HTERT RPE-1 (cell line): ENCODE measurements around the gene STARD5.
"Not testable (repeated sequence)": the region's sequence is repeated elsewhere in the genome, so short reads cannot be mapped to it uniquely, and the experiment has no call there.

Experiments
- in situ Hi-C: fragments of 300-500 bp; cut with MboI; formaldehyde crosslinking; loops from 4 replicates; pipeline ENCODE4 v1.14.3; 2020; ENCODE audit warnings: low sequenced_read_pairs

Gene STARD5

GRCh38 chr15:81323944-81324881, at the start of gene STARD5:
STARD5 (minus strand) TSS chr15:81324141; CDS start chr15:81324099, 42 bp downstream.
- in situ Hi-C loops, result no loop called here

- in situ Hi-C loops, result no loop called here
Measured at GRCh38 chr15:81373176-81373575, 49.2 kb upstream of the STARD5 start.

GRCh38 chr15:81372575-81372974, 48.6 kb upstream of the STARD5 start:
- in situ Hi-C loops, result no loop called here

GRCh38 chr15:81363718-81364500, 40.0 kb upstream of the STARD5 start:
- in situ Hi-C loops, result no loop called here

GRCh38 chr15:81363276-81363675, 39.3 kb upstream of the STARD5 start:
- in situ Hi-C loops, result no loop called here

GRCh38 chr15:81362790-81363189, 38.8 kb upstream of the STARD5 start:
- in situ Hi-C loops, result no loop called here

- in situ Hi-C loops, result no loop called here
Measured at GRCh38 chr15:81361891-81362290, 38.0 kb upstream of the STARD5 start.

- in situ Hi-C loops, result no loop called here
Measured at GRCh38 chr15:81360491-81360890, 36.5 kb upstream of the STARD5 start.

GRCh38 chr15:81358248-81358647, 34.3 kb upstream of the STARD5 start:
- in situ Hi-C loops, result no loop called here

- in situ Hi-C loops, result no loop called here
Measured at GRCh38 chr15:81357180-81357686, 33.3 kb upstream of the STARD5 start.

GRCh38 chr15:81356252-81356651, 32.3 kb upstream of the STARD5 start:
- in situ Hi-C loops, result no loop called here

GRCh38 chr15:81351651-81352050, 27.7 kb upstream of the STARD5 start:
- in situ Hi-C loops, result no loop called here

GRCh38 chr15:81349271-81349670, 25.3 kb upstream of the STARD5 start:
- in situ Hi-C loops, result no loop called here

- in situ Hi-C loops, result not testable (repeated sequence)
Measured at GRCh38 chr15:81348691-81349090, 24.8 kb upstream of the STARD5 start.

- in situ Hi-C loops, result no loop called here
Measured at GRCh38 chr15:81347910-81348309, 24.0 kb upstream of the STARD5 start.

- in situ Hi-C loops, result no loop called here
Measured at GRCh38 chr15:81346611-81347010, 22.7 kb upstream of the STARD5 start.

GRCh38 chr15:81343371-81343770, 19.4 kb upstream of the STARD5 start:
- in situ Hi-C loops, result no loop called here

GRCh38 chr15:81341351-81341750, 17.4 kb upstream of the STARD5 start:
- in situ Hi-C loops, result no loop called here

- in situ Hi-C loops, result no loop called here
Measured at GRCh38 chr15:81339851-81340250, 15.9 kb upstream of the STARD5 start.

- in situ Hi-C loops, result no loop called here
Measured at GRCh38 chr15:81339321-81339720, 15.4 kb upstream of the STARD5 start.

- in situ Hi-C loops, result no loop called here
Measured at GRCh38 chr15:81338170-81339007, 14.4 kb upstream of the STARD5 start.
